ENCODE measurements around the gene PRDM16.

PRDM16 gene

GRCh38 chr1:3268281-3268680 lies 199.3 kb downstream of the PRDM16 start:
- no peaks in the 10 kb centered on the region for H3K4me1 ChIP-seq (ENCODE audit: insufficient read depth, low read length, poor library complexity, severe bottlenecking)
- H3K79me2 ChIP-seq (ENCODE audit: insufficient read depth, low read length) = no peaks in the 10 kb centered on the region
- H3K9me3 ChIP-seq (ENCODE audit: insufficient read depth, low read depth, low read length) = no peaks in the 10 kb centered on the region
- TF ChIP-seq EZH2phosphoT487 (IDR thresholded peaks at IDR 0.05; ENCODE audit: borderline replicate concordance) = no peak
- no peak for TF ChIP-seq CTCF (conservative IDR thresholded peaks at IDR 0.05; ENCODE audit: low read length)
- H4K20me1 ChIP-seq (ENCODE audit: insufficient read depth, low read length, poor library complexity, severe bottlenecking) = no peaks in the 10 kb centered on the region
- no peak overlapping the region for H3K9ac ChIP-seq (ENCODE audit: low read depth, low read length, poor library complexity, severe bottlenecking)
- no peaks in the 10 kb centered on the region for H3K27me3 ChIP-seq (ENCODE audit: insufficient read depth, low read length, poor library complexity, severe bottlenecking)
- H3K4me2 ChIP-seq (ENCODE audit: low read depth, low read length, poor library complexity, severe bottlenecking) = no peak overlapping the region
- H3K4me3 ChIP-seq (ENCODE audit: low read length, poor library complexity, severe bottlenecking) = no peak overlapping the region
- no peaks in the 10 kb centered on the region for H3K9me2 ChIP-seq (replicated peaks; ENCODE audit: low read depth, low read length)
- H2AFZ ChIP-seq (ENCODE audit: low read length) = no peak overlapping the region
- no peaks in the 10 kb centered on the region for H3F3A ChIP-seq (ENCODE audit: low read depth)
- H3K36me3 ChIP-seq (ENCODE audit: insufficient read depth, low read length) = no peaks in the 10 kb centered on the region

GRCh38 chr1:3270403-3271245 lies 201.6 kb downstream of the PRDM16 start:
- H3K9me3 ChIP-seq (ENCODE audit: insufficient read depth, low read depth, low read length) = no peaks in the 10 kb centered on the region
- H3K4me1 ChIP-seq (ENCODE audit: insufficient read depth, low read length, poor library complexity, severe bottlenecking) = no peaks in the 10 kb centered on the region
- H3K9ac ChIP-seq (ENCODE audit: low read depth, low read length, poor library complexity, severe bottlenecking) = no peak overlapping the region
- no peak overlapping the region for H3K4me3 ChIP-seq (ENCODE audit: low read length, poor library complexity, severe bottlenecking)
- H3K36me3 ChIP-seq (ENCODE audit: insufficient read depth, low read length) = no peaks in the 10 kb centered on the region
- H3K4me2 ChIP-seq (ENCODE audit: low read depth, low read length, poor library complexity, severe bottlenecking) = no peak overlapping the region
- H3K9me2 ChIP-seq (replicated peaks; ENCODE audit: low read depth, low read length) = no peaks in the 10 kb centered on the region
- H3K27me3 ChIP-seq (ENCODE audit: insufficient read depth, low read length, poor library complexity, severe bottlenecking) = no peaks in the 10 kb centered on the region
- no peaks in the 10 kb centered on the region for H3F3A ChIP-seq (ENCODE audit: low read depth)
- H2AFZ ChIP-seq (ENCODE audit: low read length) = no peak overlapping the region
- no peaks in the 10 kb centered on the region for H3K79me2 ChIP-seq (ENCODE audit: insufficient read depth, low read length)
- no peak for TF ChIP-seq CTCF (conservative IDR thresholded peaks at IDR 0.05; ENCODE audit: low read length)
- no peak for TF ChIP-seq EZH2phosphoT487 (IDR thresholded peaks at IDR 0.05; ENCODE audit: borderline replicate concordance)
- peaks cover 2% of the 10 kb centered on the region for H4K20me1 ChIP-seq (ENCODE audit: insufficient read depth, low read length, poor library complexity, severe bottlenecking)

GRCh38 chr1:3271866-3272265 lies 202.9 kb downstream of the PRDM16 start:
- Histone ChIP-seq H3K9me2 (replicated peaks; ENCODE audit: low read depth, low read length) (no peaks in the 10 kb centered on the region), H3K9me3 (ENCODE audit: insufficient read depth, low read depth, low read length) (no peaks in the 10 kb centered on the region), H3F3A (ENCODE audit: low read depth) (no peaks in the 10 kb centered on the region), H4K20me1 (ENCODE audit: insufficient read depth, low read length, poor library complexity, severe bottlenecking) (peaks cover 2% of the 10 kb centered on the region), H3K4me3 (ENCODE audit: low read length, poor library complexity, severe bottlenecking) (no peak overlapping the region), H3K79me2 (ENCODE audit: insufficient read depth, low read length) (no peaks in the 10 kb centered on the region), H3K4me2 (ENCODE audit: low read depth, low read length, poor library complexity, severe bottlenecking) (no peak overlapping the region), H3K36me3 (ENCODE audit: insufficient read depth, low read length) (no peaks in the 10 kb centered on the region), H2AFZ (ENCODE audit: low read length) (no peak overlapping the region), H3K27me3 (ENCODE audit: insufficient read depth, low read length, poor library complexity, severe bottlenecking) (no peaks in the 10 kb centered on the region), H3K4me1 (ENCODE audit: insufficient read depth, low read length, poor library complexity, severe bottlenecking) (no peaks in the 10 kb centered on the region), H3K9ac (ENCODE audit: low read depth, low read length, poor library complexity, severe bottlenecking) (no peak overlapping the region)
- no peak for TF ChIP-seq EZH2phosphoT487 (IDR thresholded peaks at IDR 0.05; ENCODE audit: borderline replicate concordance)
- TF ChIP-seq CTCF (conservative IDR thresholded peaks at IDR 0.05; ENCODE audit: low read length) = no peak
